Ramos (cell line): ENCODE results near the gene BLOC1S1.

Source experiments
- in situ Hi-C: fragments of 300-500 bp; cut with MboI; formaldehyde crosslinking; loops from one replicate; pipeline ENCODE4 v1.14.3; 2022; ENCODE audit warnings: low sequenced_read_pairs; ENCODE audit not compliant: unreplicated experiment

Gene BLOC1S1

GRCh38 chr12:55693323-55694187 is 22.3 kb upstream of the BLOC1S1 start:
- in situ Hi-C loops, result no loop called here

- in situ Hi-C loops, result no loop called here
Measured at GRCh38 chr12:55694188-55694515, 21.7 kb upstream of the BLOC1S1 start.

GRCh38 chr12:55694651-55695050 is 21.2 kb upstream of the BLOC1S1 start:
- in situ Hi-C loops, result no loop called here

GRCh38 chr12:55695349-55695748 is 20.5 kb upstream of the BLOC1S1 start:
- in situ Hi-C loops, result no loop called here

- in situ Hi-C loops, result no loop called here
Measured at GRCh38 chr12:55696141-55696540, 19.7 kb upstream of the BLOC1S1 start.

GRCh38 chr12:55696796-55697462 is 18.9 kb upstream of the BLOC1S1 start:
- in situ Hi-C loops, result no loop called here

GRCh38 chr12:55697686-55698085 is 18.2 kb upstream of the BLOC1S1 start:
- in situ Hi-C loops, result no loop called here

GRCh38 chr12:55698241-55698955 is 17.4 kb upstream of the BLOC1S1 start:
- in situ Hi-C loops, result no loop called here

- in situ Hi-C loops, result no loop called here
Measured at GRCh38 chr12:55698965-55699364, 16.9 kb upstream of the BLOC1S1 start.

GRCh38 chr12:55699471-55700055 is 16.3 kb upstream of the BLOC1S1 start:
- in situ Hi-C loops, result no loop called here

- in situ Hi-C loops, result no loop called here
Measured at GRCh38 chr12:55700255-55701018, 15.4 kb upstream of the BLOC1S1 start.

- in situ Hi-C loops, result no loop called here
Measured at GRCh38 chr12:55702861-55703260, 13.0 kb upstream of the BLOC1S1 start.

- in situ Hi-C loops, result no loop called here
Measured at GRCh38 chr12:55703288-55703687, 12.6 kb upstream of the BLOC1S1 start.

- in situ Hi-C loops, result no loop called here
Measured at GRCh38 chr12:55703901-55704761, 11.7 kb upstream of the BLOC1S1 start.

GRCh38 chr12:55704824-55705718 is 10.8 kb upstream of the BLOC1S1 start:
- in situ Hi-C loops, result no loop called here

- in situ Hi-C loops, result no loop called here
Measured at GRCh38 chr12:55705782-55706402, 10.0 kb upstream of the BLOC1S1 start.

- in situ Hi-C loops, result no loop called here
Measured at GRCh38 chr12:55706568-55707218, 9.2 kb upstream of the BLOC1S1 start.
